Neuron (in vitro differentiated cells): ENCODE results near the gene ADARB2.
"Not testable (repeated sequence)": the region's sequence is repeated elsewhere in the genome, so short reads cannot be mapped to it uniquely, and the experiment has no call there.

ENCODE experiments used
- H2AFZ ChIP-seq: one replicate; pipeline ENCODE4 v1.6.1; 2013; ENCODE audit warnings: low read depth, mild to moderate bottlenecking, inconsistent platforms, low read length, moderate library complexity
- H3K27me3 ChIP-seq: one replicate; pipeline ENCODE4 v1.6.1; 2013; ENCODE audit warnings: low read length; ENCODE audit not compliant: insufficient read depth
- H3K36me3 ChIP-seq: one replicate; pipeline ENCODE4 v1.6.1; 2013; ENCODE audit warnings: low read length; ENCODE audit not compliant: insufficient read depth
- H3K4me1 ChIP-seq: one replicate; pipeline ENCODE4 v1.6.1; 2013; ENCODE audit warnings: low read length; ENCODE audit not compliant: insufficient read depth
- H3K4me3 ChIP-seq: 2 replicates; pipeline ENCODE4 v1.5.1; 2013; ENCODE audit warnings: mild to moderate bottlenecking, low read length, moderate library complexity
- H3K9me3 ChIP-seq: one replicate; pipeline ENCODE4 v1.6.1; 2013; ENCODE audit warnings: low read length

The ADARB2 gene

GRCh38 chr10:1352296-1352695 is 385.0 kb downstream of the ADARB2 start:
- not testable (repeated sequence) for H3K4me3 ChIP-seq, H3K4me1 ChIP-seq, H3K9me3 ChIP-seq, H2AFZ ChIP-seq, H3K36me3 ChIP-seq, H3K27me3 ChIP-seq

GRCh38 chr10:1348773-1349050 is 388.6 kb downstream of the ADARB2 start:
- no peaks in the 10 kb centered on the region for H3K9me3 ChIP-seq
- H3K36me3 ChIP-seq, result no peaks in the 10 kb centered on the region
- H3K27me3 ChIP-seq, result no peaks in the 10 kb centered on the region
- no peaks in the 10 kb centered on the region for H3K4me1 ChIP-seq
- no peak overlapping the region for H2AFZ ChIP-seq
- H3K4me3 ChIP-seq, result no peak overlapping the region

GRCh38 chr10:1347962-1348772 is 389.2 kb downstream of the ADARB2 start:
- H3K9me3 ChIP-seq, result no peaks in the 10 kb centered on the region
- no peaks in the 10 kb centered on the region for H3K36me3 ChIP-seq
- no peak overlapping the region for H2AFZ ChIP-seq
- H3K4me1 ChIP-seq, result no peaks in the 10 kb centered on the region
- no peaks in the 10 kb centered on the region for H3K27me3 ChIP-seq
- no peak overlapping the region for H3K4me3 ChIP-seq

- no peak overlapping the region for H2AFZ ChIP-seq
- no peaks in the 10 kb centered on the region for H3K36me3 ChIP-seq
- no peaks in the 10 kb centered on the region for H3K27me3 ChIP-seq
Measured at GRCh38 chr10:1347525-1347924, 389.8 kb downstream of the ADARB2 start.

GRCh38 chr10:1346201-1346600 is 391.1 kb downstream of the ADARB2 start:
- Histone ChIP-seq H3K4me3 (no peak overlapping the region), H3K4me1 (no peaks in the 10 kb centered on the region), H3K9me3 (no peaks in the 10 kb centered on the region), H3K27me3 (no peaks in the 10 kb centered on the region), H2AFZ (no peak overlapping the region), H3K36me3 (no peaks in the 10 kb centered on the region)

More at GRCh38 chr10:1347525-1347924, 389.8 kb downstream of the ADARB2 start:
- H3K4me3 ChIP-seq, result no peak overlapping the region
- H3K9me3 ChIP-seq, result no peaks in the 10 kb centered on the region
- no peaks in the 10 kb centered on the region for H3K4me1 ChIP-seq

GRCh38 chr10:1345368-1345767 is 392.0 kb downstream of the ADARB2 start:
- Histone ChIP-seq H3K9me3 (no peaks in the 10 kb centered on the region), H3K4me3 (no peak overlapping the region), H3K36me3 (no peaks in the 10 kb centered on the region), H3K4me1 (no peaks in the 10 kb centered on the region), H3K27me3 (no peaks in the 10 kb centered on the region), H2AFZ (no peak overlapping the region)

GRCh38 chr10:1344846-1345245 is 392.5 kb downstream of the ADARB2 start:
- Histone ChIP-seq H3K4me1 (no peaks in the 10 kb centered on the region), H2AFZ (no peak overlapping the region), H3K27me3 (no peaks in the 10 kb centered on the region), H3K9me3 (no peaks in the 10 kb centered on the region), H3K36me3 (no peaks in the 10 kb centered on the region), H3K4me3 (no peak overlapping the region)

GRCh38 chr10:1344408-1344807 is 392.9 kb downstream of the ADARB2 start:
- no peak overlapping the region for H3K4me3 ChIP-seq
- no peaks in the 10 kb centered on the region for H3K36me3 ChIP-seq
- H3K9me3 ChIP-seq, result no peaks in the 10 kb centered on the region
- H3K27me3 ChIP-seq, result no peaks in the 10 kb centered on the region
- H3K4me1 ChIP-seq, result no peaks in the 10 kb centered on the region
- H2AFZ ChIP-seq, result no peak overlapping the region

GRCh38 chr10:1343176-1343575 is 394.1 kb downstream of the ADARB2 start:
- no peak overlapping the region for H3K4me3 ChIP-seq
- H3K4me1 ChIP-seq, result no peaks in the 10 kb centered on the region
- H3K36me3 ChIP-seq, result no peaks in the 10 kb centered on the region
- H3K9me3 ChIP-seq, result no peaks in the 10 kb centered on the region
- H2AFZ ChIP-seq, result no peak overlapping the region
- no peaks in the 10 kb centered on the region for H3K27me3 ChIP-seq

GRCh38 chr10:1341052-1341451 is 396.3 kb downstream of the ADARB2 start:
- H3K4me3 ChIP-seq, H2AFZ ChIP-seq, H3K36me3 ChIP-seq: not testable (repeated sequence)

GRCh38 chr10:1339396-1339795 is 397.9 kb downstream of the ADARB2 start:
- Histone ChIP-seq H3K36me3 (no peaks in the 10 kb centered on the region), H3K27me3 (no peaks in the 10 kb centered on the region), H2AFZ (no peak overlapping the region), H3K9me3 (no peaks in the 10 kb centered on the region), H3K4me3 (no peak overlapping the region), H3K4me1 (no peaks in the 10 kb centered on the region)

More at GRCh38 chr10:1341052-1341451, 396.3 kb downstream of the ADARB2 start:
- H3K4me1 ChIP-seq, H3K27me3 ChIP-seq, H3K9me3 ChIP-seq: not testable (repeated sequence)

- Histone ChIP-seq H2AFZ (no peak overlapping the region), H3K9me3 (no peaks in the 10 kb centered on the region), H3K27me3 (no peaks in the 10 kb centered on the region), H3K4me1 (no peaks in the 10 kb centered on the region), H3K36me3 (no peaks in the 10 kb centered on the region), H3K4me3 (no peak overlapping the region)
Measured at GRCh38 chr10:1335642-1336041, 401.7 kb downstream of the ADARB2 start.

GRCh38 chr10:1333981-1334380 is 403.3 kb downstream of the ADARB2 start:
- H3K27me3 ChIP-seq, result no peaks in the 10 kb centered on the region
- no peaks in the 10 kb centered on the region for H3K9me3 ChIP-seq
- no peak overlapping the region for H2AFZ ChIP-seq
- H3K36me3 ChIP-seq, result no peaks in the 10 kb centered on the region
- no peaks in the 10 kb centered on the region for H3K4me1 ChIP-seq
- no peak overlapping the region for H3K4me3 ChIP-seq

- H3K36me3 ChIP-seq, result no peaks in the 10 kb centered on the region
- H3K9me3 ChIP-seq, result no peaks in the 10 kb centered on the region
- no peak overlapping the region for H2AFZ ChIP-seq
- H3K27me3 ChIP-seq, result no peaks in the 10 kb centered on the region
- H3K4me3 ChIP-seq, result no peak overlapping the region
- H3K4me1 ChIP-seq, result no peaks in the 10 kb centered on the region
Measured at GRCh38 chr10:1331560-1331959, 405.8 kb downstream of the ADARB2 start.
